ENCODE data around the gene YJU2.

DNA sequence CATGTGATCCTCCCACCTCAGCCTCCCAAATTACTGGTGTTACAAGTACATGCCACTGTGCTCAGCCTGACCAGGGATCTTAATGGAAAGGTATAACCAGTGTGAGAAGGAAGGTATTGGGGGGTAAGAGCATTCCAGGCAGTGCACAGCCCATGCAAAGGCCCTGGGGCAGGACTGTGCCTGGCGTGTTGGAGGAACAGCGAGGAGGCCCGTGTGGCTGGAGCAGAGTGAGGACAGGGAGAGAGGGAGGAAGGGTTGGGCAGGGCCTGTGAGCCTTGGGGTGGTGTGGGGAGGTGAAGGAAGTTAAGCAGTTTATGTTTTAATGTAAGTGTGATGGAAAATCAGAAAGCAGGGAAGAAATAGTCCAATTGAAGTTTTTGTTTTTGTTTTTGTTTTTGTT is 53.7 kb downstream of the YJU2 start:
- TF ChIP-seq, protein P1, sequence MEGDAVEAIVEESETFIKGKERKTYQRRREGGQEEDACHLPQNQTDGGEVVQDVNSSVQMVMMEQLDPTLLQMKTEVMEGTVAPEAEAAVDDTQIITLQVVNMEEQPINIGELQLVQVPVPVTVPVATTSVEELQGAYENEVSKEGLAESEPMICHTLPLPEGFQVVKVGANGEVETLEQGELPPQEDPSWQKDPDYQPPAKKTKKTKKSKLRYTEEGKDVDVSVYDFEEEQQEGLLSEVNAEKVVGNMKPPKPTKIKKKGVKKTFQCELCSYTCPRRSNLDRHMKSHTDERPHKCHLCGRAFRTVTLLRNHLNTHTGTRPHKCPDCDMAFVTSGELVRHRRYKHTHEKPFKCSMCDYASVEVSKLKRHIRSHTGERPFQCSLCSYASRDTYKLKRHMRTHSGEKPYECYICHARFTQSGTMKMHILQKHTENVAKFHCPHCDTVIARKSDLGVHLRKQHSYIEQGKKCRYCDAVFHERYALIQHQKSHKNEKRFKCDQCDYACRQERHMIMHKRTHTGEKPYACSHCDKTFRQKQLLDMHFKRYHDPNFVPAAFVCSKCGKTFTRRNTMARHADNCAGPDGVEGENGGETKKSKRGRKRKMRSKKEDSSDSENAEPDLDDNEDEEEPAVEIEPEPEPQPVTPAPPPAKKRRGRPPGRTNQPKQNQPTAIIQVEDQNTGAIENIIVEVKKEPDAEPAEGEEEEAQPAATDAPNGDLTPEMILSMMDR (IDR thresholded peaks at IDR 0.05; ENCODE audit: low read depth, low read length, poor library complexity, severe bottlenecking), result no peak
- no peak for TF ChIP-seq EZH2phosphoT487 (IDR thresholded peaks at IDR 0.05; ENCODE audit: borderline replicate concordance, low read length)

Data from DOHH2 (cell line).